Jurkat, Clone E6-1 (cell line): ENCODE data around the gene ENHO.
A peak's percentile ranks its signal among the peaks of the same experiment; 100 is the strongest.
"Not testable (repeated sequence)": the region's sequence is repeated elsewhere in the genome, so short reads cannot be mapped to it uniquely, and the experiment has no call there.

Experiments
- DNase-seq: peaks from one replicate; pipeline ENCODE4 v3.0.0-alpha.2; 2011; ENCODE audit warnings: low read depth, low spot score
- H3K4me3 ChIP-seq: 2 replicates; pipeline ENCODE4 v1.5.1; 2011; ENCODE audit warnings: mild to moderate bottlenecking, low read length, control low read depth, moderate library complexity

Gene ENHO

DNA sequence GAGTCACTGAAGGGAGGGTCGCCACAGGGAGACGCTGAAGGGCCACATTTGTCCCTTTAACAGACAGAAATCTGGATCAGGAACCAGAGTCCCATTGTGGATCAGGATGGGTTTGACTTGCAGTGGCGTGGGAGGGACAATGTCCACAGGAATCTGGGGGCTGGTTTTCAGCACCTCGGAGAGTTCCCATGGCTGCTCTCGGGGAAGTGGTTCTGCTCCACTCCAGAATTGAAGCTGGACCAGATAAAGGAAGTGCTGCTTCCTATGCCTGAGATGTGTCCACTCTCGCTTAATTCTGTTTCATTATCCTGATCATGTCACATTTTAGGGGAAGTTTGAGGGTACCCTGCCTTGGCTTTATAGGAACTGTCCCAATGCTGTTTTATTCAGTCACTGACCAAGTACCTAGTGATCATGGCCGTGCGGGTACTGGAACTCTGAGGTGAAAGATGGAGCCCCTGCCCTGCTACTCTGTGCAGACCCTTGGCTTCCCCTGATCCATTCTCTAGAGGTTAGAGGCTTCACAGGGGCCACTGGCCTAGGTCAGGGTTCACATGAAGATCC is 28.7 kb downstream of the ENHO start:
- DNase-seq = peak; percentile 15
- no peak overlapping the region for H3K4me3 ChIP-seq

DNA sequence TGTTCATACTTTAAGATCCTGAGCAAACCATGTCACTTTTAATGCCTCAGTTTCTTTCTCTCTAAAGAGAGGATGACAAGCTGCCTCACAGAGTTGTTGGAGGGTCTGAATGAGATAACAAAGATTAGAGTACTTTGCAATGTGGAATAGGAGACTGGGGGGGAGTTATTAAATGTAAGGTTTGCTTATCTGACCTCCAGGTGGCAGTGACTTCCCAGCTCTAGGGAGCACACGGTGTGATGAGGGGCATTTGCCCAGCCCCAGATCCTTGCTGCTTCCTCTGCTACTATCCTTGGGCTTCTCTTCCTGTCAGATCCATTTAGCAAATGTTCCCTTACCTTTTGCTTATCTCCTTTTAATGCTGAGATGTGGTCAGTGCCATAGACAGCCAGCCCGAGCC is 30.7 kb downstream of the ENHO start:
- DNase-seq = no peak
- H3K4me3 ChIP-seq = no peak overlapping the region

DNA sequence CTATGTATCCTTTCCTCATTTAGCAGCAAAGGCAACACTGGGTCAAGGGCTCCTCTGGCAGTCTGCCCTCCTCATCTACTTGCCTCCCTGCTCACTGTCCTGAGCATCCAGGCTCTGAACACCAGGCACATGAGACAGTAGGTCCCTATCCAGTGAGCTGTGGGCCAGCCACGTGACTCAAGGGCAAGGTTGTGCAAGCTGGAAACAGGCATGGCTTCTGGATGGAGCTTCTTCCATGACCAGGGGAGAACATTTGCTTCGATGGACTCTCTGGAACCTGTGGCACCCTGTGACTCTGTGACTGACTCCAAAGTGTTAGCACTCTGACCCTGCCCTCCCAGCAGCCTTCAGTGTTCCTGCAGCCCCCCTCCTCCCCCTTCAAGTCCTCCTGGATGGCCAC is 31.2 kb downstream of the ENHO start:
- H3K4me3 ChIP-seq = no peak overlapping the region
- no peak for DNase-seq

DNA sequence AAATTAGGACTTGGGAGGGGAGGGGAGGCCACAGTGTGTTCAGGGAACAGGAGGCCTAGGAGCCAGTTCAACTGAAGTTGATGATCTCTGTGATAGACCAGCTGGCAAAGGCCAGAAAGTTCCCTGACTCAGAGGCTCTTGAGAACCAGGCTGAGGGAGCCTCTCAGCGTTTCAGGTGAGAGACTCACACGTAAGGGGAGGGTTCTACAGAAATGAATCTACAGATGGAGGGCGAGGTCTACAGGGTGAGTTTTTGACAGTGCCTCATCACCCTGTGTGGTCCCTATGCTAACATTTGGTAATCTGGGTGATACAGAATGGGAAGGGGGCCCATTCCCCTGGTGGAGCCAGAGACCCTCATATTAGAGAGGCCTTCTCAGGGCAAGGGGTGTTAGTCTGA is 32.0 kb downstream of the ENHO start:
- DNase-seq = no peak
- no peak overlapping the region for H3K4me3 ChIP-seq

DNA sequence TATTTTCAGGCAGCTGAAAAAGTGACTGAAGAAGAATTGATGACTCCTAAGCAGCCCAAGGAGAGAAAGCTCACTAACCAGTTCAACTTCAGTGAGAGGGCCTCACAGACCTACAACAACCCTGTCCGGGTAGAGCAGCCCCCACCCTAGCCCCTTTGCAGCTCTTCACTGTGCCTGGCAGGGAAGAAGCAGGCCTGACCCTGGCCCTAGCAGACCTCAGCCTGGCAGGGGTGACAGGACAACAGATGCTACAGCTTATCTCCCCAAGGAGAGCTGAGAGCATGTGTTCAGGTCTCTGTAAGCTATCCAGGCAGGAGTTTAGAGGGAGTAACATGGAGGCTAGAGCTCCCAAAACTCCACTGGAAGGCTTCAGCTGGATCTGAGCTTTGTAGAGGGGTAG is 32.4 kb downstream of the ENHO start:
- H3K4me3 ChIP-seq = no peak overlapping the region
- DNase-seq = no peak

DNA sequence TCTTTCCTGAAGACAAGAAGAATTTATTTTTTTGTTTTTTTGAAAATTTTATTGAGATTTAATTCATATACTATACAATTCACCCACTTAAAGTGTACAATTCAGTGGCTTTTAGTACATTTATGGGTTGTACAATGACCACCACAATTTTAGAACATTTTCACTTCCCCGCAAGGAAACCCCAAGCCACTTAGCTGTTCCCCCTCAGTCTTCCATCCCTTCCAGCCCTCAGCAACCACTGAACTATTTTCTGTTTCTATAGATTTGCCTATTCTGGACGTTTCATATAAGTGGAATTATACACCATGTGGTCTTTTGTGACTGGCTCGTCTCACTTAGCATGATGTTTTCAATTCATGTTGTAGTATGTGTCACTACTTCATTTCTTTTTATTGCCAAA is 36.2 kb downstream of the ENHO start:
- no peak overlapping the region for H3K4me3 ChIP-seq
- DNase-seq = no peak

DNA sequence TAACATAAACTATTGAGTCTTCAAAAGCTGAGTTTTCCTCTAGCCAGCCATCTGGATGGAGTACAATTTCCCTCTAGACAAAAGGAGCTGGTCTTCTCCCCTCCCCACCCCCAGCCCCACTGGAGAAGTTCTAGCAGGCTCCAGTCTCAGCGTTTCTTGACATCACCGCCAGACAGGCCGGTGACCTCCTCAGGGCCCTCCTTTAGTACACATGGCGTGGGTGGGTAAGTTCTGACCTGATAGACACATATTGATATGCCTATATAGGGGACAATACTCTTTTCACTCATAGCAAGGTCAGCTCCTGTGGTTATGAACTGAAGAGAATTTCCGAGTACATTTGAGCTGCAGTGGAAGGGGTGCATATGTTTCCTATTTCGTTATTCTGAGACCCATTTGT is 37.0 kb downstream of the ENHO start:
- no peak for DNase-seq
- H3K4me3 ChIP-seq = no peak overlapping the region

DNA sequence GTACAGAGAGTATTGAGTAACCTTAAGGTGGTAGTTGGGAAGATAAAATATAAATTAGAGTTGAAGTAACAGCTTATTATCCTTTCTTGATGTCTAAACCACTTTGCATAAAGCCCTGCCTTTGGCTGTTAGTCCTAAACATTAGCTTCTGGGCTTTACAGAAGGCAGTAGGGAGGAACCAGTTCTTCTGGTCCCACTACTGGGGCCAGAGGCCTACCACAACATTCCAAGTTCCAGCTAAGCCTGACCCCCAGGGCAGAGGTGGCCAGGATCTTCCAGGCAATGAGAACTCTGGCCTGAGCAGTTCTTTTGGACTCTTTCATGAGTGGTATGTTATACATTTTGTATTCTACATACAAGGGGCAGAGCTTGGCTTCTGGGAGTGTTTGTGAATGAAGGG is 38.1 kb downstream of the ENHO start:
- no peak overlapping the region for H3K4me3 ChIP-seq
- no peak for DNase-seq

DNA sequence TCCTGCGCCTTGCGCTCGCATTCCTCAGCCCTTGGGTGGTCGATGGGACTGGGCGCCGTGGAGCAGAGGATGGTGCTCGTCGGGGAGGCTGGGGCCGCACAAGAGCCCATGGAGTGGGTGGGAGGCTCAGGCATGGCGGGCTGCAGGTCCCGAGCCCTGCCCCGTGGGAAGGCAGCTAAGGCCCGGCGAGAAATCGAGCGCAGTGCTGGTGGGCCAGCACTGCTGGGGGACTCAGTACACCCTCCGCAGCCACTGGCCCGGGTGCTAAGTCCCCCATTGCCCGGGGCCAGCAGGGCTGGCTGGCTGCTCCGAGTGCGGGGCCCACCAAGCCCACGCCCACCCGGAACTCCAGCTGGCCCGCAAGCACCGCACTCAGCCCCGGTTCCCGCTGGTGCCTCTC is 40.0 kb downstream of the ENHO start:
- DNase-seq, H3K4me3 ChIP-seq: not testable (repeated sequence)

DNA sequence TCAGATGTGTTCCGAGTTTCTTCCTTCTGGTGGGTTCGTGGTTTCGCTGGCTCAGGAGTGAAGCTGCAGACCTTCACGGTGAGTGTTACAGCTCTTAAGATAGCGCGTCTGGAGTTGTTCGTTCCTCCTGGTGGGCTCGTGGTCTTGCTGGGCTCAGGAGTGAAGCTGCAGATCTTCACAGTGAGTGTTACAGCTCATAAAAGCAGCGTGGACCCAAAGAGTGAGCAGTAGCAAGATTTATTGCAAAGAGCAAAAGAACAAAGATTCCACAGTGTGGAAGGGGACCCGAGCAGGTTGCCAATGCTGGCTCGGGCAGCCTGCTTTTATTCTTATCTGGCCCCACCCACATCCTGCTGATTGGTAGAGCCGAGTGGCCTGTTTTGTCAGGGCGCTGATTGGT is 41.2 kb downstream of the ENHO start:
- H3K4me3 ChIP-seq, DNase-seq: not testable (repeated sequence)

DNA sequence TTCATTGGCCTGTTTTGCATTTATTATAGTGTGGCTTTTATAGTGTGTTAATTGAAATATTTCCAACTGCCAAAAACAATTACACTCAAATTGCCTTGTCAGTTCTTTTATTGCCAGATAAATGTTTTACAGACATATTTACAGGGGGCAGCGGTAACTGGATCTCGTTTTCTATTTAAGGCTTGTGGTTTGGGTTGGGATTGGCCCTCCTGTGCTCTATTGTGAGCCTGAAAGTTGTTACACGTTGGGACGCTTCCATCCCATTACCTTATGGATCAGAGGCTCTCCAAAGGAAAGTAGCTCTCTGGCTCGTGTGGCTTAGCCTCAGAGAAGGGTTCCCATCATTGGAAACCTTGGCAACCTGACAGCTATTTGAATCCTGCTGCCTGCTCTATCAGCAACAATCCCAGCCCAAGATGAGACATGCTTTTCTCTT is 43.3 kb downstream of the ENHO start:
- H3K4me3 ChIP-seq = no peak overlapping the region
- no peak for DNase-seq

DNA sequence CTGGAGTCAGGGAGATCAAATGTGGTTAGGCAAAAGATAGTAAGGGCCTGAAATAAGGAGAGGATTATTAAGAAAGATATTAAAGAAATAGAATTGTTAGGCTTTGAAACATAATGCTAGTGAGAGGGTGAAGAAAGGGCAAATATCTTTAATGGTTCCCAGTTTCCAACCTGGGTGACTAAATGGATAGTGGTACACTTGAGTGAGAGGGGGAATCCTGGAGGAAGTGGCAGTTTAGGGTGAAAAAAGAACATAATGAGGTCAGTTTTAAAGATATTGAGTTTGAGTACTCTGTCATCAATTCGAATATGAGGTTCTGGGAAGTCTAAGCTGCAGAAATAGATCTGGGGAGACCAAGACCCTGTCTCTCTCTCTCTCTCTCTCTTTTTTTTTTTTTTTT is 45.2 kb downstream of the ENHO start:
- DNase-seq = no peak
- no peak overlapping the region for H3K4me3 ChIP-seq

DNA sequence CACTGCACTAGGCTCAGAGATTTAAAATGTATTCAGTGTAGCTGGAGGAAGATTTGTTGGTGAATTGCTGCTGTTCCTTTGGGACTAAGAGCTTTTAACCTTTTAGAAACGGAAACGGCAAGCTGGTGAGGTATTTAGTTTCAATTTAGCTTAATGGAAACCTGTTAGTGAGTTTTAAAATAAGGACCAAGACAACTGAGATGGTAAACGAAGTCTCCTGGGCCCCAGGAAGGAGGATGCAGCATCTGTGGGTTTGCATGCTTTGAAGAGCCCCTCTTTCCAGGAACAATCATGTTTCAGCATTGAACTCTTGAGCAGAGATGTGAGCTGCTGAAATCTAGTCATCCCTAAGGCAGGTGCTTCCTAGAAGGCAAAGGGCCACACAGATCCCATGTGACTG is 47.7 kb downstream of the ENHO start:
- H3K4me3 ChIP-seq = no peak overlapping the region
- DNase-seq = no peak
